Activated T-cell treated with anti-CD3 and anti-CD28 coated beads, Interleukin-2, amount 50 U/mL, for 1 hour (primary cell): ENCODE results near the gene CASP7.
"Not testable (repeated sequence)": the region's sequence is repeated elsewhere in the genome, so short reads cannot be mapped to it uniquely, and the experiment has no call there.

Source experiments
- DNase-seq: peaks from one replicate; pipeline ENCODE4 v3.0.0-alpha.2; 2020

Gene CASP7

GRCh38 chr10:113679463-113680189, at the start of gene CASP7:
Gene CASP7 (plus strand): TSS chr10:113679912. CDS start chr10:113697494, 17,582 bp downstream.
- DNase-seq = peak; percentile 79

DNA sequence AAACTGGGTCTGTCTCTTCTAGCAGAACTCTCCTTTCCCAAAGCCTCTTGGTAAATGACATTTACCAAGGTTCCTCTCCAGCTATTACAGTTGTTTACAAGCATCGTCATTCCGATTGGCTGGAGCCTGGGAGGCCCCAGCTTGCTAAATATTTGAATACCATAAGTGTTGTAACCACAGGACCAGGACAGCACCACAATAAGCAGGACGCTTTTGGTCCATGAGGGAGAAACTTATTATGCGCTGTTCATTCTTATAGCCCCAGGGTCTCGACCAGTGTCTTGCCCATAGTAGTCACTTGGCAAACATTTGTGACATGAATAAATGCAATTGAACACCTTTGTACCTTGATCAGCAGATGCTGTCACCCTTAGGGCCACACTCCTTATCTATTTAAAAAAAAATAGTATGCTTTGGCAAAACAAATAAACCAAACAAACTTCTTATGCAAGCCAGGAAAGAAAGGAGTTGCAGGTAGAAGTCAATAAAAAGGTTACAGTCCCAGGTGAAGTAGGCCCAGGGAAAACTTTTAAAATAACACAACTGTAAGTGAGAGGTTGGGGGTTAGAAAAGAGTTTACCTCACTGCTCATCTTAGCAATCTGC, 48.7 kb upstream of the CASP7 start:
- DNase-seq = no peak

- DNase-seq = no peak
Measured at GRCh38 chr10:113631684-113632367, 47.9 kb upstream of the CASP7 start.

DNA sequence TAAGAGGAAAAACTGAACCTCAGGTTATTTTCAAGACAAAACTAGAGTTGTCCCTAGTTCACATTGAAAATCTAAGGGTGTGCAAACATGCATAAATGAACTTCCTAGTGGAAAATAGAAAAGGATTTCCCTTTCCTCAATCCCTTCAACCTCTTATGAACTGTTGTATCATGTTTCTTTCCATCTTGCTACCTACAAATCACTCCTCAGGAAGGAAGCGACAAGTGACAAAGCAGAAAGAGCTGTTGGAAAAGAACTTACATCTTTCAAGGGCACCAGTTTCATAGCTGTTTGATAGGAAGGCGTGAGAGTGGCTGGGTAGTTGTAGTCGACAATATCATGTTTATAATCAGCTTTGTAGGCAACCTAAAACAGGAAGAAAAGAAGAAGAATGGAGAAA, 39.7 kb upstream of the CASP7 start:
- DNase-seq = no peak

DNA sequence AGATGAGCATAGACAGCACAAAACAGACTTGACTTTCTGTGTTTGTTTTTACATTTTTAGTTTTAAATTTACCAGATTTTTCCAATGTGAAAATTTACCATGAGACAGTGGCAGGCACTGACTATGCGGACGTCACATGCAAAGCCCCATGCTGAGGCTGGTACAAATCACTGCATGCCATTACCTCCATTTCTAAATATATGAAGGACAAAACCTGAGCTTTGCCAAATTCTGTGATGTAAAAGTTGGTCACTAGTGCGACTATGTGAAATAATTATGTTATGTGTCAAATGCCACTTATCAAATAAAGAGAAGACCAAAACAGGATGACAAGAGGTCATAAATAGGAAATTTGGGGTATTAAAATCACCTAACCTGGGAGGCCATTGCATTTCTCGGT, 38.0 kb upstream of the CASP7 start:
- no peak for DNase-seq

GRCh38 chr10:113643183-113643582, 36.5 kb upstream of the CASP7 start:
- DNase-seq = no peak

DNA sequence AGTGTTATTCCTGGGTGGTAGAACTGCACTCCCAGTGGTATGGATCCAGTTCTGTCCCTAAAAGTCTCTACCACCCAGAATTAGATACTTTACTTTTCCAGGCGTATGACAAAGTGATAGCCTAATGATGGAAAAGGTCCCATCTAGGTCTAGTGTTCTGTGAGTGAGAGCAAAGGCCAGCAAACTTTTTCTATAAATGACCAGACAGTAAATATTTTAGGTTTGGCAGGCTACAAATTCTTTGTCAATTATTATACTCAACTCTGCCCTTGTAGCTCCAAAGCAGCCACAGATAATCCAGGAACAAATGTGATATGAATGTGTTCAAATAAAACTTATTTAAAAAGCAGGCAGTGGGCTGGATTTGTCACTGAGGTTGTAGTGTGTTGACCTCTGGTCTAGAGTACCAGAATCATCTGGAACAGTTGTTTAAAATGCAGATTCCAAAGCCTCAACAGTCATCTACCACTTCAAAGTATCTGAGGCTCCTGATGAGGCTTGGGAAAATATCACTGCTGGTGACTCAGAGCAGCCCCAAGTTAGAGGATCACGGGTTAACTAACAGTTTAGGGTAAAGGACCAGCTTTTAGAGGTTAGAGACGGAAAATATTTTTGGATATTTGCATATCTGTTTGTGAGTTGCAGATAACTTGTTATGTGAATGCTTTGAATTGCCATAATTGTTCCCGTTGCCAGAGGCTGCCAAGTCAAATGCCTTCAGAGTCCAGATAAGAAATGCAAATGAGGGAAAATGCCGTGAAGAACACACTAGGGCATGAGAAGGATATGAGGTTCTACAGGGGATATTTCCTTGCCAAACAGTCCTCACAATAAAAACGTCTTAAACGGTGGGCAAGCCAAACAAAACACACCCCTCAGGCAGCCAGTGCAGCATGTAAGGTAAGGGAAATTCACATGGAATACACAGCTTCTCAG, 35.3 kb upstream of the CASP7 start:
- no peak for DNase-seq

DNA sequence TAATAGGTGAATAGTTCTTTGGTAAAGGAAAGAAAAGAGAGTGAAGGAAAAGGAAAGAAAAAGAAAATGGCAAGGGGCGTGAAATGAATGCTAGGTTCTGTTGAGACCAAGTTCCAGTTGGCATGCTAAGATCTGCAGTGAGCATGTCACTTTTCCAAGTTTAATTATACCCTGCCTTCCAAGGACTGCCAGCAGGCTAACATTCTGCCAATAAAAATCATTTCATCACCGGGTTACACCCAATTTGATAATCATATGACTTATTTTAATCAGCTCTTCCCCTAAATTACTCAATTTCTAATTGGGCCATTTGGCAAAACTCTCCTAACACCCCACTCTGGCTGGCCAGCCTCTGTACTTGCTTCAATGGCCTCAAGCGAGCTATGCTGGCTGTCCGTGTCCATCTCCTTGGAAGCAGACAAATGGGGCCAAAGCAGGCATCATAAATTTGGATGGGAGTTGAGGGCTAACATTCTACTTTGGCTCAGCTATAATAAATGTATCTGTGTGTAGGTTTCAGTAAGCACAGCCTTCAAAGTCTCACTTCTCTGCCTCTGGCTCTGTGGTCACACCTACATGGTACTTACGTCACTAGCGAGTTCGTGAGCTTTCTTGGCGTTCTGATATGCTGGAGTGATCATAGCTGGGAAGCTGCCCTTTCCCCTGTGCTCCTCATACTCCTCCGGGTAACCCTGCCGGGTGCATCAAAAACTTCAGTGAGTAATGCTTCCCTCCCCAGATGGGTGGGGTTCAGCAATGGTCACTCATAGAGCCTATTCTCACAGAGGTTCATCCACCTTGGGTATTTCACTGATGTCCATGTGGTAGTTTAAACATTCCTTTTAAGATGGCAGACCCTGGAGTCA, 33.1 kb upstream of the CASP7 start:
- DNase-seq = no peak

DNA sequence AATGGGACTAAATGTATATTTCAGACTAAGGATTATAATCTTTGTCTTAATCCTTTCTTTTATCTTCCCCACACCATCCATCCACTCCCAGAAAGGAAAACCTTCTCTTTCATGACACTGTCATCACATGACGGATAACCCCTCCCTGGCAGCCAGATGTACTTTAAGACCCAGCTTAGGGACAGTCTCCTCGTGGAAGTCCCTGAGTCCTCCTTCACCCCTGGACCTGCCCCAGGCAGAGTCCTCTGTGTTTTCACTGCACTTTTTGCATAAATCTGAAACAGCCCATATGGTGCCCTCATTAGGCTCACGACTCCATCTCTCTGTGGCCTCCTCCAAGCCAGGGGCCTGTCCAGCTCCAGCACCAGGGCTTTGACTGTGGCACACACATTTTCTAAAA, 31.9 kb upstream of the CASP7 start:
- DNase-seq = no peak

DNA sequence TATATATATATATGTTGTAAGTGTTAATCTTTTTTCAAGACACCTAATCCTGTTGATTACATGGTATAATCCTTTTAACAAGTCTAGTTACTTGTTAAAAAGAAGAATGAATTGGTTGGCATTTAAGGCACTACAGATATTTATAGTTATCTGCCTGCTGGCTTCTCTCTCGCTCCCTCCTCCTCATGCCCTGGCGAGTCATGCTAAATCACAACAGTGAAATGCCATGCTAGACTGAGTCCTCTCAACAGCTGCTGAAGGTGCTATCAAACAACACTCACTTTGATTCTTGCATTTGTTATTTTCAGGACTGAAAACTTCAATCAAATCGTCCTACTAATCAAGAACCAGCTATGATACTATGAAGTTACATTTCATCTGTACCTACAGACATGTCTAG, 31.2 kb upstream of the CASP7 start:
- no peak for DNase-seq

GRCh38 chr10:113650172-113650571, 29.5 kb upstream of the CASP7 start:
- DNase-seq = no peak

GRCh38 chr10:113651021-113651420, 28.7 kb upstream of the CASP7 start:
- DNase-seq = no peak

DNA sequence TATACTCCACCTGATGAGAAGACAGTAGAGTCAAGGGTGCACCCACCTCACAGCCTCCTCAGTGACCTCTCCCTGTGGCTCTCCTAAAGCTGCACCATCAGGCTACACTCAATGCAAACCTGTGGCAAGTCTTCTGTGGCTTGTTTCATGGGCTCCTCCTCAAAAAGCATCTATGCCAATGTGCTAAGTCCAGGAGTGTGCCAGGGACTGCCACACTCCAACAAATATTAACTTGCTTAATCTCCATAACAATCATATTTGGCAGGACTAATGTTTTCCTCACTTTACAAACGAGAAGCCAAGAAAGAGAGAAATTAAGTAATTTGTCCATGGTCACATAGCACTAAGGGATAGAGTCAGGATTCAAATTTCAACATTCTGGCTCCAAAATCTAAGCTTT, 27.8 kb upstream of the CASP7 start:
- DNase-seq = no peak

DNA sequence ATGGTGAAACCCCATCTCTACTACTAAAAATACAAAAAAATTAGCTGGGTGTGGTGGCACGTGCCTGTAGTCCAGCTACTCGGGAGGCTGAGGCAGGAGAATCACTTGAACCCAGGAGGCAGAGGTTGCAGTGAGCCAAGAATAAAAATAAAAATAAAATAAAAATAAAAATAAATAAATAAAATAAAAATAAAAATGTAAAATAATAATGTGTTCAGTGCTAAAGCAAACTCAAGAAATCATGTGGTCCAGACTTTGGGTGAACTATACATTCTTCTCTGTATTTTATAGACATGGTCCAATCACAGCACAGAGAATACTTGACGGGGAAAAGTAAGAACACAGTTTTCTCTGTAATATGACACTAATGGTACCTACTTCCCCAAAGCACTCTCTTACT, 27.3 kb upstream of the CASP7 start:
- not testable (repeated sequence) for DNase-seq

GRCh38 chr10:113656896-113657295, 22.8 kb upstream of the CASP7 start:
- no peak for DNase-seq

- DNase-seq = no peak
Measured at GRCh38 chr10:113657544-113657943, 22.2 kb upstream of the CASP7 start.

DNA sequence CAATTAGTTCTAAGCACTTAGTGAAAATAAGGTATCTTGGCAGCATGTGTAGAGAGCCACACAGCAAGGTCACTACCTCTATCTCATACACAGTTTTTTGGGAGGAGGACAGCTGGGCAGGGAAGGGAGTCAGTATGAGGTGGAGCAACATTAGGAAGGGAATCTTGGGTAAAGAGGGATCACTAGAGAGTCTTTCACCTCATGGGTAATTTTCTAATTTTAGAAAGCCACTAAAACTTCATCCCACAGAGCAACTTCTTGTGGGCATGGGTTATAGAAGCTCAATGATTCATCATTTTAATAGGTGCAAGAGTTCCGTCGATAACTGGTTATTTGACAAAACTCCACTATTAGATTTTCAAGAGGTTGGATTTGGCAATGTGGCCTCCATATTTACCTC, 18.4 kb upstream of the CASP7 start:
- DNase-seq = no peak

- no peak for DNase-seq
Measured at GRCh38 chr10:113663142-113663541, 16.6 kb upstream of the CASP7 start.

- no peak for DNase-seq
Measured at GRCh38 chr10:113663908-113664307, 15.8 kb upstream of the CASP7 start, which contains the start of gene NRAP. Gene NRAP (minus strand): TSS chr10:113664041. CDS start chr10:113663882, 159 bp downstream.

GRCh38 chr10:113665352-113665751, 14.4 kb upstream of the CASP7 start:
- DNase-seq = no peak

GRCh38 chr10:113665806-113666354, 13.8 kb upstream of the CASP7 start:
- no peak for DNase-seq
